GM12872 (cell line): ENCODE measurements around the gene FADS2.
A peak's percentile ranks its signal among the peaks of the same experiment; 100 is the strongest.

Experiments used
- CTCF ChIP-seq: IDR thresholded peaks from 3 replicates; pipeline ENCODE4 v1.5.1; 2011; ENCODE audit warnings: low read depth, mild to moderate bottlenecking, low read length, moderate library complexity; ENCODE audit not compliant: insufficient read depth

FADS2 gene

GRCh38 chr11:61811831-61812230 lies 16.3 kb upstream of the FADS2 start:
- TF ChIP-seq CTCF: no peak

- no peak for TF ChIP-seq CTCF
These were observed 15.2 kb upstream of the FADS2 start for GRCh38 chr11:61812736-61813411.

- no peak for TF ChIP-seq CTCF
These were observed 13.7 kb upstream of the FADS2 start for GRCh38 chr11:61814247-61814957.

GRCh38 chr11:61814958-61815789 lies 12.9 kb upstream of the FADS2 start:
- no peak for TF ChIP-seq CTCF

GRCh38 chr11:61815790-61816735 lies 12.0 kb upstream of the FADS2 start:
- peak; percentile 26; the same call in 1 of the 3 replicates for TF ChIP-seq CTCF

DNA sequence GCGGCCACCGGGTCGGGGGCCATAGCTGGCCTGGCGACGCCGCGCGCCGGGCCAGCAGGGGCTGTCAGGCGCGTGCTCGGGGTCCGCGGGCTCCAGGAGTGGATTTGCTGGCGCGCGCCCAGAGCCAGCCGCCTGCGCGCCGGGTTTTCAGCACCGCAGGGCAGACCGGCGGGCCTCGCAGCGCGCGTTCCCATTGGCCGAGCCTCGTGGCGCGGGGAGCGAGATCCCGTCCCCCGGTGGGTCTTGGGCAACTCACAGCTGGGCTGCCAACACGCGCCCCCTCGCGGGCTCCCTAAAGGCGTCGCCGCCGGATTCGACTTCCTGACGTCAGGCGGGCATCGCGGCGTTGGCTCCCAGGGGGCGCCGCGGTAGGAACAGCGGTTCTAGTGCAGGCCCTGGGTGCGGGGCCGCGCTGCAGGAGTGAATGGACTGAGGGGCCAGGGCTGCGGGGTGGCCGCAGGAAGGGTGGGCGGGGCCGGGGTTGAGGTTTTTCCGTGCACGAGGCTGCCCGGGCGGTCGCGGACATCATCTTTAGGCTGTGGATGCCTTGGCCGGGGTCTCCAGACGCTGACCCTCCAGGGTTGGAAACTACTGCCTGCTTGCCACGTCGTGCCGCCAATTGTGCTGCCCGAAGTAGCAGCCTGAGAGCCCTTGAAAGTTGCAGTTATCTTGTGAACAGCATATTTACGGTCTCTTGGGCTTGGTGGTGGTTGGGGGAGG lies 11.2 kb upstream of the FADS2 start, which contains the start of gene FADS1:
TSS of gene FADS1 (minus strand) at position 268 of the 720 bp plus-strand sequence. CDS start at position 194, 74 bp downstream.
- peak; percentile 65 for TF ChIP-seq CTCF
